Progenitor cell of endocrine pancreas (in vitro differentiated cells): ENCODE measurements around the gene UPK1B. TPM values are rescaled to one million over a fixed set of nuclear protein-coding genes. Genes with fewer than 3 reads are reported as not detected.

ENCODE experiments used
- DNase-seq: peaks from one replicate; pipeline ENCODE4 v3.0.0; 2021; ENCODE audit warnings: low spot score; ENCODE audit not compliant: unreplicated experiment
- H3K27ac Mint-ChIP-seq: 2 replicates; pipeline ENCODE4 v1.8.0; 2021; ENCODE audit warnings: mild to moderate bottlenecking, moderate library complexity, mixed read lengths
- H3K27me3 Mint-ChIP-seq: 2 replicates; pipeline ENCODE4 v1.8.0; 2021; ENCODE audit warnings: mixed read lengths
- H3K36me3 Mint-ChIP-seq: 2 replicates; pipeline ENCODE4 v1.8.0; 2022; ENCODE audit warnings: mixed read lengths; ENCODE audit not compliant: insufficient read depth
- H3K4me1 Mint-ChIP-seq: 2 replicates; pipeline ENCODE4 v1.8.0; 2021; ENCODE audit warnings: low read depth, mixed read lengths
- H3K4me3 Mint-ChIP-seq: 2 replicates; pipeline ENCODE4 v1.8.0; 2021; ENCODE audit warnings: low read depth, mild to moderate bottlenecking, moderate library complexity, mixed read lengths
- H3K9me3 Mint-ChIP-seq: 2 replicates; pipeline ENCODE4 v1.8.0; 2021; ENCODE audit warnings: low read depth, mixed read lengths
- total RNA-seq: library from RNA; stranded (reverse); gene quantifications from 2 replicates; pipeline ENCODE4 v1.2.1, GENCODE V29; 2021
- TF ChIP-seq, protein P1 (sequence below): fragments of 200-600 bp; sonication (generic); IDR thresholded peaks from one replicate; pipeline ENCODE4 v1.5.0; 2021; ENCODE audit warnings: antibody characterized with exemption, mild to moderate bottlenecking; ENCODE audit not compliant: unreplicated experiment

The UPK1B gene
- total RNA-seq, 1 donor from 2014 or later: 11.9 TPM

DNA sequence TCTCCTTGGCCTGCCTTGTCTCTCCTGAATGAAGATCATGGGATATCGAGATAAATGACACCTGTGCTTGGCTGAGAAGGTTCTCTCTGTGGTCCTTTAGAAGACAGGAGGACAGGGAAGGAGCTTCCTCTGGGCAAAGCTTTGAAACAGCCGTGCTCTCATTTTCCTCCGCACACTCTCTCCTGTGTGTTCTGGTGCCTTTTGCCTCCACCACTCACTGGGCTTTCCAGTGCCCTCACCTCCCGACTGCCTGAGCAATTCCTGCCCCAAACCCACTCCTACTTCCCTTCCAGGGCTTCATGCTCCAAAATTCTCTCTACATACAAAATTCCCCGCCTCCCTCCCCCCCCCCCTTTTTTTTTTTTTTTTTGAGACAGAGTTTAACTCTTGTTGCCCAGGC, 32.3 kb downstream of the UPK1B start:
- Mint-ChIP-seq H3K36me3 (peaks cover 18% of the 10 kb centered on the region), H3K9me3 (peaks cover 6% of the 10 kb centered on the region), H3K27ac (no peak overlapping the region), H3K27me3 (no peaks in the 10 kb centered on the region), H3K4me1 (peaks cover 47% of the 10 kb centered on the region), H3K4me3 (no peak overlapping the region)
- no peak for DNase-seq
- TF ChIP-seq, protein P1, sequence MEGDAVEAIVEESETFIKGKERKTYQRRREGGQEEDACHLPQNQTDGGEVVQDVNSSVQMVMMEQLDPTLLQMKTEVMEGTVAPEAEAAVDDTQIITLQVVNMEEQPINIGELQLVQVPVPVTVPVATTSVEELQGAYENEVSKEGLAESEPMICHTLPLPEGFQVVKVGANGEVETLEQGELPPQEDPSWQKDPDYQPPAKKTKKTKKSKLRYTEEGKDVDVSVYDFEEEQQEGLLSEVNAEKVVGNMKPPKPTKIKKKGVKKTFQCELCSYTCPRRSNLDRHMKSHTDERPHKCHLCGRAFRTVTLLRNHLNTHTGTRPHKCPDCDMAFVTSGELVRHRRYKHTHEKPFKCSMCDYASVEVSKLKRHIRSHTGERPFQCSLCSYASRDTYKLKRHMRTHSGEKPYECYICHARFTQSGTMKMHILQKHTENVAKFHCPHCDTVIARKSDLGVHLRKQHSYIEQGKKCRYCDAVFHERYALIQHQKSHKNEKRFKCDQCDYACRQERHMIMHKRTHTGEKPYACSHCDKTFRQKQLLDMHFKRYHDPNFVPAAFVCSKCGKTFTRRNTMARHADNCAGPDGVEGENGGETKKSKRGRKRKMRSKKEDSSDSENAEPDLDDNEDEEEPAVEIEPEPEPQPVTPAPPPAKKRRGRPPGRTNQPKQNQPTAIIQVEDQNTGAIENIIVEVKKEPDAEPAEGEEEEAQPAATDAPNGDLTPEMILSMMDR: no peak

- Mint-ChIP-seq H3K9me3 (peaks cover 3% of the 10 kb centered on the region), H3K27me3 (no peaks in the 10 kb centered on the region), H3K4me3 (no peak overlapping the region), H3K4me1 (peaks cover 54% of the 10 kb centered on the region), H3K36me3 (peaks cover 18% of the 10 kb centered on the region), H3K27ac (no peak overlapping the region)
- TF ChIP-seq, protein P1: no peak
- DNase-seq: no peak
Observed at GRCh38 chr3:119206611-119207511, 33.5 kb downstream of the UPK1B start.

DNA sequence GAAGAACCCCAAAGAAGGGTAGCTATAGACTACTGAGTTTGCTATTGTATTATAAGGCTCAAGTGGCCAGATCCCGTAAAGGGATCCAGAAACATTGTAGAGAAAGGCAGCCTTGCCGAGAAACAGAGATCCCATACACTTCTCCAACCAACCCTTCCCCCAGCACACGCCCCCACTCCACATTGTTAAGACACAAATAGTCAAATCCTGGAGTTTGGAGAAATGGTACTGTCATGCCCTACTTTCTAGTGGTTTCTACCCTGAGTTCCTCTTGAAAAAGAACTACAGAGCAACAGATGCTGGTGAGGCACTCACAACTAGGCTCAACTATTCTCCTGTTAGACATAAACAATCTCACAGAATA, 34.1 kb downstream of the UPK1B start:
- Mint-ChIP-seq H3K9me3 (peaks cover 3% of the 10 kb centered on the region), H3K36me3 (peaks cover 18% of the 10 kb centered on the region), H3K4me1 (peaks cover 59% of the 10 kb centered on the region), H3K4me3 (no peak overlapping the region), H3K27ac (no peak overlapping the region), H3K27me3 (no peaks in the 10 kb centered on the region)
- TF ChIP-seq, protein P1: no peak
- DNase-seq: no peak

GRCh38 chr3:119211193-119211592, 37.8 kb downstream of the UPK1B start:
- Mint-ChIP-seq H3K27ac (peak overlapping the region; percentile 83), H3K9me3 (no peaks in the 10 kb centered on the region), H3K36me3 (peaks cover 37% of the 10 kb centered on the region), H3K4me1 (peaks cover 52% of the 10 kb centered on the region), H3K4me3 (peak overlapping the region; percentile 5), H3K27me3 (no peaks in the 10 kb centered on the region)
- TF ChIP-seq, protein P1: no peak
- no peak for DNase-seq

DNA sequence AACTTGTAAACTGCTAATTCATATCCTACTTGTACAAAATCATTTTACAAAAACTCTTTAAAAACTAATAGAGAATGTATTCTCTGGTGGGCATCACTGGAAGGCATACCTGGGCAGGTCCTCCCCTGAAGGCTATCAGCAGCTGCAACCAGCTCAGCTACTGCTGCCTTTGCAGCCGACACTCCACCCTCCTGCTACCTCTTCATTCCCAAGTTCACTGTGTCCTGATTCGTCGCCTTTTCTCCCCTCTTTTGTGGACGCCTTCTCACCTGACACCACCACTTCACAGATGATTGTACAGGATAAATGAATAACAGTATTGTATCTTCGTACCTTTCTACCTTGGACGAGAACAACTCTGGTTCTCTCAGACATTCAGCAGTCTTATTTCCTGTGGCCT, 38.4 kb downstream of the UPK1B start:
- H3K27me3 Mint-ChIP-seq: no peaks in the 10 kb centered on the region
- no peaks in the 10 kb centered on the region for H3K9me3 Mint-ChIP-seq
- peaks cover 37% of the 10 kb centered on the region for H3K36me3 Mint-ChIP-seq
- no peak overlapping the region for H3K4me3 Mint-ChIP-seq
- no peak for DNase-seq
- TF ChIP-seq, protein P1: no peak
- H3K4me1 Mint-ChIP-seq: peaks cover 46% of the 10 kb centered on the region
- H3K27ac Mint-ChIP-seq: peak overlapping the region; percentile 89
